ENCODE data around the gene KCNH6.

Gene KCNH6

DNA sequence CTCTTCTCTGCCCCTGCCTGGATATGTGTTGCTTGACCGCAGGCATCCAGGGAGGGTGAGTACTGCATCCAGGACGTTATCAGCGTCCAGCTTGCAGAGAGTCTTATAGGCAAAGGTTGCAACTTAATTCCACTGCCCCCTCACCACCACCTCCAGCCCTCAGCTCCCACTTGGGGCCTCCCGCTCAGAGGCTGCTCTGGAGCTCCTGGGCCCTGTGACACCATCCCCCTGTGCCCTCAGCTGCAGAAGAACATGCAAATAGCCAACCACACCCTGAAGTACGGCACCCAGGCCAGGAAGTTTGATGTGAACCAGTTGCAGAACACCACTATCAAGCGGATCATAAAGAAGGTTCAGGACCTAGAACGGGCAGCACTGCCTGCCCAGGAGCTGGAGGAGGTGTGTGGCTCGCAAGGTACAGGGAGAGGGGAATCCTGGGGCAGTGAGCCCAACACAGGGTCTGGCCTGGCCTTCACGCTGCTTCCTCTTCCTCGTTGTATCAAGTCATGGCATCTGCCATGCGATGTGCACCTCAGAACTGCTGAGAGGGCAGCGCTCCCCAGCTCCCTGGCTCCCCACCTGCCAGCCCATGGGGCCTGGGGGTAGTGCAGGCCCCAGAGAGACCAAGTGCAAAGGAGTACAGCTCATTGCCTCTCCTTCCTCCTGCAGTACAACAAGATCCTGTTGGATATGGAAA is 36.7 kb upstream of the KCNH6 start:
- DNase-seq (ENCODE audit: low read depth): no peak

- DNase-seq (ENCODE audit: low read depth): no peak
Measured at GRCh38 chr17:63487014-63487339, 36.2 kb upstream of the KCNH6 start.

DNA sequence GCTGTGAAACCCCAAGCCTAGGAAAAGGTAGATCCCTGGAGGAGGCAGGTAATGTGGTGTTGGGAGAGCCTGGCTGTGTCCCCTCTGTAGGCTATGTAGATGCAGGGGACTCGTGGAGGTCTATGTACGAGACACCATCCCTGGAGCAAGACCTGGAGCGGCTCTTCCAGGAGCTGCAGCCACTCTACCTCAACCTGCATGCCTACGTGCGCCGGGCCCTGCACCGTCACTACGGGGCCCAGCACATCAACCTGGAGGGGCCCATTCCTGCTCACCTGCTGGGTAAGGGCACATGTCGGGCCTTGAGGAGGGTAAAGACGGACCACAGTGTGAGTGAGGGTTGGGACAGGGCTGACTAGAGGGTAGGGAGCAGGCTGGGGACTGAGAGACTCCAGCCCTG is 34.3 kb upstream of the KCNH6 start:
- DNase-seq (ENCODE audit: low read depth): no peak

DNA sequence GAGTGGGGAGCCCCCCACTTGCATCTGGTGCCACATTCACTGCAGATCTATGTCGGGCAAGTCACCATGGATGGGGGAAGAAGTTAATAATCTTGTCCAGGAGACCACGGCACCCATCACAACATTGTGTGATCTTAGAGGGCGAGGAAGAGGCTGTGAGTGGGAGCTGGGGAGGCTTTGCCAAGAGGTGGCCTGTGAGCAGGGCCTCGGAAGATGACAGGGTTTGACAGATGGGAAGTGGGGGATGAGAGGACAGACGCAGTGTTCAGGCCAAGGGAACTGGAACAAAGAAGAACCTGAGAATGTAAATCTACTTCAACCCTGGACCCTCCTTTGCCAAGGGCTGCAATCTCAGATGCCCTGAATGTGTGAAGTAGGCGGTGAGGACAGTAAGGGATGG is 33.9 kb upstream of the KCNH6 start:
- DNase-seq (ENCODE audit: low read depth): no peak

DNA sequence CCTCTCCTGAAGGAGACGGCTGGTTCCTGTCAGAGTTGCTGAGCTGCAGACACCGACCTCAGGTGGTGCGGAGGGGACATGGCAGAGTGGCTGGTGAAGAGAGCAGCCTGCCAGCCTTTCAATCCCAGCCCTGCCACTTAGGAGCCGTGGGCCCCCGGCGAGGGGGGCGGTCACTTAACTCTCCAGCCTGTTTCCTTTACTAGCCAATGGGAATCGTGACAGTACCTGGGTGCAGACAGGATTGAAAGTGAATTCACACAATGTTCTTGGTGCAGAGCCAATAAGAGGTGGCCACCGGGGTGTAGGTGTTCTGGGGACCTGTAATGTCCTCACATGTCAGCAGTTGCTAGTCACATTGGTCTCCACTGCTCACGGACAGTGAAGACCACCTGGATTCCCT is 32.8 kb upstream of the KCNH6 start:
- DNase-seq (ENCODE audit: low read depth): no peak

- DNase-seq (ENCODE audit: low read depth): no peak
Measured at GRCh38 chr17:63490858-63491400, 32.2 kb upstream of the KCNH6 start.

GRCh38 chr17:63491413-63491812 is 31.7 kb upstream of the KCNH6 start:
- no peak for DNase-seq (ENCODE audit: low read depth)

DNA sequence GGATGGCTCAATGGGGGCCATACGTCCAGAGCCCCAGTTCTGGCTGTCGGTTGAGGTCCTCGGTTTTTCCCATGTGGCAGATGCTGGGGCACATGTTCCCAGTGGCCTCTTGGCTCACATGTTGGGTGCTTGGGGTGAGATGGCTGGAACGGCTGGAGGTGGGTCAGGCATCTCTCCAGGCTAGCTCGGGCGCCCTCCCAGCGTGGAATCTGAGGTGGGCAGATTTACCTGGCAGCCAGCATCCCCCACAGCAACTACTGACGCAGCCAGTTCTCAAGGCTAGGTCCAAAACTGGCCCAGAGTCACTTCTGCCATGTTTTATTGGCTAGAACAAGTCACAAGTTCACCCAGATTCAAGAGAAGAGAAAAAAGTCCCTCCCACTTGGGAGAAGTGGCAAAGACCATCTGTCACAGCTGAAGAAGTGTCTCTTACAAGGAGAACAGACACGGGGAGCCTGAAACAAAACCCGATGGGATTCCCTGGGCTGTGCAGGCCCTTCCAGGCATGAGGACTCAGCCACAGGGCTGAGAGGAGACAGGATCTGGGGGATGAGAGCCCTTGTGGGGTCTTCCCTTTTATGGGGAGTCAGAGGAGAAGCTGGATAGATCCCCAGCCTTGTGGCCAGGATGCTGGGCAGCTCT is 31.1 kb upstream of the KCNH6 start:
- no peak for DNase-seq (ENCODE audit: low read depth)

DNA sequence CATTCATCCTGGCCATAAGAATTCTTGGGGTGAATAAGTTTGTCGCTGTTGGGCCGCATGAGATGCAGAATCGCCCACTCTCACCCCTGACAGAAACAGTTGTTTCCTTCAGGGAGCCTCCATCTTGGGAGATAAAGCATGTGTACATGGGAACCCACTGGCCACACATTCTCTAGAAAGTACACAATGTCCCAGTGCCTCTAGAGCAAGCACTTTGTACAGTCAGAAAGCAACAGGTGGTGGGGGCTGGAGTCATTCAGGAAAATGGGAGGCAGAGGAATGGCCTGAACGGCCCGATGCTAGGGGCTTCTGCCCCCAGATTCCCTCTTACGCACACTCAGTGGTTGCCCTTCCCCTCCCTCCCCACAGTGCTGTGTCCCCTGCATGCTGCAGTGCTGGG is 30.2 kb upstream of the KCNH6 start:
- no peak for DNase-seq (ENCODE audit: low read depth)

DNA sequence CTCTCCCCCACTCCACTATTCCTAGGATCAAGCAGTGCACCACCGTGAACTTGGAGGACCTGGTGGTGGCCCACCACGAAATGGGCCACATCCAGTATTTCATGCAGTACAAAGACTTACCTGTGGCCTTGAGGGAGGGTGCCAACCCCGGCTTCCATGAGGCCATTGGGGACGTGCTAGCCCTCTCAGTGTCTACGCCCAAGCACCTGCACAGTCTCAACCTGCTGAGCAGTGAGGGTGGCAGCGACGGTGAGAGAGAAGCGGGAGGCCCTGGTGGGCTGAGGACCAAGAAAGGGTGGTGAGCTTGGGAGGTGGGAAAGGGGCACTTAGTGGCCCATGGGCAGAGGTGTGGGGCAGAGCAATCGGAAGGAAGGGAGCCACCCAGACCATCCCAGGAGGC is 29.7 kb upstream of the KCNH6 start:
- no peak for DNase-seq (ENCODE audit: low read depth)

- no peak for DNase-seq (ENCODE audit: low read depth)
Measured at GRCh38 chr17:63494300-63494928, 28.7 kb upstream of the KCNH6 start.

DNA sequence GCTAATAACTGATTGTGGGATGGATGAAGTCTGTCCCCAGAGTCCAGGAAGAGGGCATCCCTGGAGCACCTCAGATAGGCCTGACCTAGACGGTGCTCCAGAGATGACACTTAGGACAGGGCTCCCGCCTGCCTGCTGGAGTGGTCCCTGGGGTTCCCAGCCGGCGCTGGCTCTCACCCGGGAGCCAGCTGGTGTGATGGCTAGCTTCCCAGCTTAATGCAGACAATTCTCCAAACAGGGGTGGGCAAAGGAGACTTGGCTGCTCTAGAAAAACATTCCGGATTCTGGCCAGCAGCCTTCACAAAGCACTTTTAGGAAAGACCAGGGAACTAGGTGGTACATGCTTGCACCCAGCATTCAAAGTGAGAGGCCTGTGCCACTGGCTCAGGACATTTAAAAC is 27.7 kb upstream of the KCNH6 start:
- no peak for DNase-seq (ENCODE audit: low read depth)

- no peak for DNase-seq (ENCODE audit: low read depth)
Measured at GRCh38 chr17:63496177-63496576, 27.0 kb upstream of the KCNH6 start.

DNA sequence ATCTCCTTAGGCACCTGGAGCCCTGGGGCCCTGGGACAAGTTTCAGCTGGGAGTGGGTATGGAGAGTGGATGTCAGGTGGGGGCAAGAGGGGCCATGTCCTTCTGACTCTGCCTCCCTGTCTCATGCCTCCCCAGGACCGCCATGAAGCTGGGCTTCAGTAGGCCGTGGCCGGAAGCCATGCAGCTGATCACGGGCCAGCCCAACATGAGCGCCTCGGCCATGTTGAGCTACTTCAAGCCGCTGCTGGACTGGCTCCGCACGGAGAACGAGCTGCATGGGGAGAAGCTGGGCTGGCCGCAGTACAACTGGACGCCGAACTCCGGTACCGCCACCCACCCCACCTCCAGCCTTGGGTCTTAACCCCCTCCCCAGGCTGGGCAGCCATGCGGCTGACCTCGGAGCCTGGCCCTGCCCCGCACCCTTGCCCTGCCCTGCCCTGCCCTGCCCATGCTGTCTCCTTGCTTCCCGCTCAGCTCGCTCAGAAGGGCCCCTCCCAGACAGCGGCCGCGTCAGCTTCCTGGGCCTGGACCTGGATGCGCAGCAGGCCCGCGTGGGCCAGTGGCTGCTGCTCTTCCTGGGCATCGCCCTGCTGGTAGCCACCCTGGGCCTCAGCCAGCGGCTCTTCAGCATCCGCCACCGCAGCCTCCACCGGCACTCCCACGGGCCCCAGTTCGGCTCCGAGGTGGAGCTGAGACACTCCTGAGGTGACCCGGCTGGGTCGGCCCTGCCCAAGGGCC is 26.3 kb upstream of the KCNH6 start:
- no peak for DNase-seq (ENCODE audit: low read depth)

- no peak for DNase-seq (ENCODE audit: low read depth)
Measured at GRCh38 chr17:63497708-63498483, 25.3 kb upstream of the KCNH6 start.

GRCh38 chr17:63498626-63499195 is 24.4 kb upstream of the KCNH6 start:
- peak; percentile 66 for DNase-seq (ENCODE audit: low read depth)

GRCh38 chr17:63500543-63501390 is 22.4 kb upstream of the KCNH6 start:
- no peak for DNase-seq (ENCODE audit: low read depth)

DNA sequence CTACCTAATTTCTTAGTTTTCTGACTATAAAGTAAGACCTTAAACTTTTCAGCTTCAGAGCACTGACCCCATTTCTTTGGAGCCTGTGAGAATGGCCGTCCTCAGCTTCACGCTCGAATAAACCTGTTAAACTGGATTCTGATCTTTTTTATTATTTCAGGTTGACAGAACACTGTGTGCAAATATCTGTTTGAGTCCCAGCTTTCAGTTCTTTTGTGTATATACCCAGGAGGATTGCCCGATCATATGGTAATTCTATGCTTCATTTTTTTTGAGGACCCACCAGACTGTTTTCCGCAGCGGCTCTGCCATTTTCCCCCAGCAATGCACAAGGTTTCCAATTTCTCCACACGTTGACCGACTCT is 19.8 kb upstream of the KCNH6 start:
- no peak for DNase-seq (ENCODE audit: low read depth)

DNA sequence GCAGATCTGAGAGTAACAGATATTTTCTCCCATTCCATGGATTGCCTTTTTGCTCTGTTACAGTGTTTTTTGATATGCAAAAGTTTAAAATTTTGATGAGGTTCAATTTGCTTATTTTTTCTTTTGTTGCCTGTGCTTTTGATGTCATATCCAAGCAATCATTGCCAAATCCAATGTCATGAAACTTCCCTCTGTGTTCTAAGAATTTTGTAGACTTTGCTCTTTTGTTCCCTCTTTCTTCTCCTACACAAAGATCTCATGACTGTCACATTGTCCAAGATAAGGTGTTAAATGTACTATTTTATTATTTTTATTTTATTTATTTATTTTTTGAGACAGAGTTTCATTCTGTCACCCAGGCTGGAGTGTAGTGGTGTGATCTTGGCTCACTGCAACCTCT is 18.9 kb upstream of the KCNH6 start:
- DNase-seq (ENCODE audit: low read depth): no peak

DNA sequence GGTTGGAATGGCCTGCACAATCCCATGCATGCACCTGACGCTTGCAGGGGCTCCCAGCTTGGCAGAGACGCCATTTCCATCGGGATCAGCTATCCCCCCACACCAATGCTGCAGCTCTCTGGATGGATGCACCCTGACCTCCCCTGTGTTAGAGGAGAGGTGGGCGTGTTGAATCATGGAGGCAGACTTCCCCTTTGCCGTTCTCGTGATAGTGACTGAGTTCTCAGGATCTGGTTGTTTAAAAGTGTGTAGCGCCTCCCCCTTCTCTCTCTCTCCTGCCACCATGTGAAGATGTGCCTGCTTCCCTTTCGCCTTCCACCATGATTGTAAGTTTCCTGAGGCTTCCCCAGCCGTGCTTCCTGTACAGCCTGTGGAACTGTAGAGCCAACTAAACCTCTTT is 17.8 kb upstream of the KCNH6 start:
- DNase-seq (ENCODE audit: low read depth): no peak

DNA sequence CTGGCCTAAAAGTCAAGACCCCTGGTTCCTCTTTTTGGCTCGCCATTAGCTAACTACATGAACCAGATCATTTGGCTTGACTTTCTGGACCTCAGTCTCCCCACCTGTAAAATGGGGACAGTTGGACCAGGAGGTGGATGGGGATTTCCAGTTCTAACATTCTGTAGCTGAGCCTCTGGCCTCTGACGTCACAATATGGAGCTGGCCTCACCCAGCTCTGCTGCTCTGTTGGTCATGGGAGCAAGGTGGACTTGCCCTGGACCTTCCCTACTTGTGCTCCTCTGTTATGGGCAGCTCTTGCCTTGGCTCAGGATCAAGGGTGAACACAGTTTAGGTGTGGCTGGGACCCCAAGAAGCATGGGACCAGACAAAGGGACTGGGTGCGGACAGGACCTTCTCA is 16.5 kb upstream of the KCNH6 start:
- DNase-seq (ENCODE audit: low read depth): no peak
